Ramos (cell line): ENCODE data around the gene CPO.

Experiments used
- in situ Hi-C: fragments of 300-500 bp; cut with MboI; formaldehyde crosslinking; loops from one replicate; pipeline ENCODE4 v1.14.3; 2022; ENCODE audit warnings: low sequenced_read_pairs; ENCODE audit not compliant: unreplicated experiment

Gene CPO

GRCh38 chr2:206996556-206997065, 57.3 kb downstream of the CPO start:
- in situ Hi-C loops: no loop called here

DNA sequence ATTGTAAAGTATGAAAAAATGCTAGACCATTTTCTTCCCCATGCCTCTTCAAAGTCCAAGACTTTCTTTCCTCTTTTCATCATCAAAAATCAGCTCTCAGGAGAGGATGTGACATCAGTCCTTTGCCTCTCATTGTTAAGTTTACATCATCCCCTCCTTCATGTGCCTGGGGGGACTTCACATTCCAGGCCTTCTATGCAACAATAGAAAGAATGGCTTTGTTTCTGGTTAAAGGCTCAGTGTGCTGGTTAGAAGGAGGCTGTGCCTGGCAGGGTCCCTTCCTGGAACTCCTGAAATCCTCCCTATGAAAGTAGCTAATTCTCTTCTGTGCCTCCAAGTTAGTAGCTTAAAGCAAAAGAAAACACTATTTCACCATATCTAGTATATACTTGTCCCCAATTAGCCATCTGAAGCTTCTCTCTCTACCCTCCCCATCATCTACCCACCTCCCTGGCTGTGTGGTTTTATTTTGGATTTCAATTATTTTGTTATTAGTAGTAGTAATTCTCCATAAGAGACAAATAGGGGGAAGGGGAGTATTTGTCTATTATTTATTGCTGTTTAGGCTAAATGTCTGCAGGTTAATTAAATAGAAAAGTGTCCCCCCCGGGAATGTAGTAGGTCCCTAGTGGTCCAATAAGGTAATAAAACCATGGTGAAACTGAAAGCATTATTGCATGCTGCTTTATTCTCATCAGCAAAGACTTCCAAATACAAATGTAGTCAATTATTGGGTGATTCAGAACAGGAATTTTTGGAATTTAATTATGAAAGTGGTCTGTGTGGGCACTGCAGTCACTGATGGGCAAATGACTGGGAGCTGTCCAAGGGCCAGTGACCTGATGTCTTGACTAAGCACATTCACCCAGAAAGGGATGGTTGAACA, 69.0 kb downstream of the CPO start:
- in situ Hi-C loops: no loop called here

DNA sequence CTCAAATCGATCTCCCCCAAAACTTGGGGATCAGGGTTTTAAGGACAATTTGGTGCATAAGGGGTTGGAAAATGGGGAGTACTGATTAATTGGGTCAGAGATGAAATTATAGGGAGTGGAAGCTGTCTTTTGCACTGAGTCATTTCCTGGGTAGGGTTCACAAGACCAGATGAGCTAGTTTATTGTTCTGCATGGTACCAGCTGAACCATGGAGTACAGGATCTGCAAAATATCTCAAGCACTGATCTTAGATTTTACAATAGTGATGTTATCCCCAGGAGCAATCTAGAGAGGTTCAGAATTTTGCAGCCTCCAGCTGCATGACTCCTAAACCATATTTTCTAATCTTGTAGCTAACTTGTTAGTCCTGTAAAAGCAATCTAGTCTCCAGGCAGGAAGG, 73.1 kb downstream of the CPO start:
- in situ Hi-C loops: no loop called here

- in situ Hi-C loops: no loop called here
Observed at GRCh38 chr2:207014424-207014823, 75.1 kb downstream of the CPO start.

GRCh38 chr2:207015901-207016300, 76.6 kb downstream of the CPO start:
- in situ Hi-C loops: no loop called here
